ENCODE results near the gene SUPT3H. TPM values are rescaled to one million over a fixed set of nuclear protein-coding genes. Genes with fewer than 3 reads are reported as not detected.
A peak's percentile ranks its signal among the peaks of the same experiment; 100 is the strongest.

Gene SUPT3H
- total and polyA plus RNA-seq, 2 of the 8 experiments (the other 6 are each of a cell fraction or from before 2014, with no cell fraction given) = 18.8 to 23.0 TPM

GRCh38 chr6:45422503-45423110 is 44.9 kb upstream of the SUPT3H start (continued):
- no peak for TF ChIP-seq CHD7 (IDR thresholded peaks at IDR 0.05; ENCODE audit: insufficient replicate concordance, low read length)
- TF ChIP-seq EZH2 (IDR thresholded peaks at IDR 0.05; ENCODE audit: low read depth, low read length, severe bottlenecking) = peak; percentile 25
- no peak for TF ChIP-seq HDAC2 (IDR thresholded peaks at IDR 0.05; ENCODE audit: borderline replicate concordance in 1 of 2, low read depth in 2 of 2, low read length in 2 of 2)
- 0 out of 2 replicates have a peak, but pooled peaks have one; percentile 20 for TF ChIP-seq PHF8 (conservative IDR thresholded peaks at IDR 0.05; ENCODE audit: low read depth, low read length)
- TF ChIP-seq POLR2AphosphoS5 (IDR thresholded peaks at IDR 0.05; ENCODE audit: low read depth, low read length) = no peak
- no peak for TF ChIP-seq KDM4A (IDR thresholded peaks at IDR 0.05; ENCODE audit: low read depth, low read length, severe bottlenecking)
- TF ChIP-seq NANOG (IDR thresholded peaks at IDR 0.05; ENCODE audit: insufficient read depth, low read depth, low read length, poor library complexity, severe bottlenecking) = no peak
- no peak for TF ChIP-seq ASH2L (IDR thresholded peaks at IDR 0.05; ENCODE audit: low read length)
- TF ChIP-seq CREB1 (IDR thresholded peaks at IDR 0.05) = no peak
- TF ChIP-seq RFX5 (IDR thresholded peaks at IDR 0.05; ENCODE audit: borderline replicate concordance, low read depth, low read length) = no peak
- TF ChIP-seq BCL11A (IDR thresholded peaks at IDR 0.05; ENCODE audit: low read depth in 2 of 2, low read length in 2 of 2) = no peak
